ENCODE results near the gene ST3GAL5. TPM values are rescaled to one million over a fixed set of nuclear protein-coding genes. Genes with fewer than 3 reads are reported as not detected.

The ST3GAL5 gene
- total and polyA plus RNA-seq, 12 donors = 2.0 to 11.8 (median 3.8) TPM

- ATAC-seq (no peak), DNase-seq (no peak)
- intact Hi-C loops (cut with DNase I) = loop anchor here in 1 of 10 donors (5.0 kb wide), 1 partner anchor 44 kb away; no protein-coding TSS in a partner anchor
- no peak for TF ChIP-seq CTCF (IDR thresholded peaks at IDR 0.05)
- H3K27me3 ChIP-seq = peaks cover 0 to 17% (median 0%) of the 10 kb centered on the region in 7 donors
- no peaks in the 10 kb centered on the region for H3K36me3 ChIP-seq
- H3K4me1 ChIP-seq = peaks cover 0 to 20% (median 7%) of the 10 kb centered on the region in 9 donors
- no peaks in the 10 kb centered on the region for H3K9me3 ChIP-seq
- H3K4me3 ChIP-seq = no peak overlapping the region
- 93 to 96% methylated on average over 6 of the region's 6 CpGs for WGBS, 2 donors
- no peak overlapping the region for H3K27ac ChIP-seq
These were observed 17.2 kb downstream of the ST3GAL5 start for GRCh38 chr2:85871494-85872164.

GRCh38 chr2:85868822-85869221 lies 20.0 kb downstream of the ST3GAL5 start:
- no peaks in the 10 kb centered on the region for H3K9me3 ChIP-seq
- no peak for TF ChIP-seq CTCF (IDR thresholded peaks at IDR 0.05)

GRCh38 chr2:85867556-85868292 lies 21.1 kb downstream of the ST3GAL5 start:
- no peak overlapping the region for H3K4me3 ChIP-seq
- intact Hi-C loops (cut with DNase I) = no loop called here
- no peak for TF ChIP-seq CTCF (IDR thresholded peaks at IDR 0.05)
- 92 to 95% methylated on average over 11 of the region's 11 CpGs for WGBS, 2 donors
- H3K36me3 ChIP-seq = peaks cover 0 to 8% (median 0%) of the 10 kb centered on the region in 9 donors
- H3K9me3 ChIP-seq = no peaks in the 10 kb centered on the region
- no peak overlapping the region for H3K27ac ChIP-seq
- ATAC-seq (no peak), DNase-seq (no peak)
- peaks cover 0 to 14% (median 0%) of the 10 kb centered on the region in 9 donors for H3K4me1 ChIP-seq
- H3K27me3 ChIP-seq = no peaks in the 10 kb centered on the region

More at GRCh38 chr2:85868822-85869221, 20.0 kb downstream of the ST3GAL5 start:
- Histone ChIP-seq H3K27me3 (no peaks in the 10 kb centered on the region), H3K4me3 (no peak overlapping the region), H3K27ac (no peak overlapping the region), H3K36me3 (no peaks in the 10 kb centered on the region), H3K4me1 (peaks cover 0 to 20% (median 0%) of the 10 kb centered on the region in 9 donors)
- ATAC-seq (no peak), DNase-seq (no peak)
- intact Hi-C loops (cut with DNase I) = no loop called here
- 96 to 98% methylated on average over 9 of the region's 9 CpGs for WGBS, 2 donors

- H3K27me3 ChIP-seq = no peaks in the 10 kb centered on the region
- DNase-seq (no peak), ATAC-seq (no peak)
- WGBS, 2 donors = 96 to 100% methylated on average over 1 of the region's 1 CpG
- peaks cover 0 to 20% (median 0%) of the 10 kb centered on the region in 9 donors for H3K4me1 ChIP-seq
- H3K9me3 ChIP-seq = no peaks in the 10 kb centered on the region
- H3K4me3 ChIP-seq = no peak overlapping the region
- H3K27ac ChIP-seq = no peak overlapping the region
- H3K36me3 ChIP-seq = peaks cover 0 to 14% (median 0%) of the 10 kb centered on the region in 9 donors
- no peak for TF ChIP-seq CTCF (IDR thresholded peaks at IDR 0.05)
- intact Hi-C loops (cut with DNase I) = no loop called here
These were observed 21.7 kb downstream of the ST3GAL5 start for GRCh38 chr2:85867121-85867520.

Data from heart right ventricle (tissue), 16 donors.